ENCODE measurements around the gene STARD9. TPM values are rescaled to one million over a fixed set of nuclear protein-coding genes. Genes with fewer than 3 reads are reported as not detected.
A peak's percentile ranks its signal among the peaks of the same experiment; 100 is the strongest.

Gene STARD9
- total and polyA plus RNA-seq, 2 of the 4 experiments (the other 2 are of a cell fraction), result 2.0 to 3.2 TPM

- intact Hi-C loops (cut with micrococcal nuclease) (no loop called here), dilution Hi-C loops (cut with HindIII; ENCODE audit: low sequenced_read_pairs, unreplicated experiment) (no loop called here), in situ Hi-C loops (cut with MboI; ENCODE audit: low sequenced_read_pairs) (no loop called here)
- H3K9me1 ChIP-seq (ENCODE audit: insufficient read depth, low read length), result peaks cover 7% of the 10 kb centered on the region
- no peak overlapping the region for H3K14ac ChIP-seq (replicated peaks; ENCODE audit: low read depth, low read length)
- H2BK20ac ChIP-seq (ENCODE audit: low read depth, low read length), result no peak overlapping the region
- no peak for TF ChIP-seq USF2 (IDR thresholded peaks at IDR 0.05; ENCODE audit: low read depth, low read length)
- TF ChIP-seq ELK1 (IDR thresholded peaks at IDR 0.05; ENCODE audit: borderline replicate concordance, low read depth, low read length), result no peak
- TF ChIP-seq FOS (IDR thresholded peaks at IDR 0.05; ENCODE audit: low read depth, low read length), result no peak
- TF ChIP-seq SMC3 (IDR thresholded peaks at IDR 0.05; ENCODE audit: low read depth, low read length), result no peak
- no peak for TF ChIP-seq RCOR1 (IDR thresholded peaks at IDR 0.05; ENCODE audit: insufficient replicate concordance, low read length)
- no peak for TF ChIP-seq CTCF (conservative IDR thresholded peaks at IDR 0.05; ENCODE audit: low read depth, low read length)
- no peak for TF ChIP-seq CHD1 (IDR thresholded peaks at IDR 0.05; ENCODE audit: low read depth, low read length)
- H2BK15ac ChIP-seq (ENCODE audit: low read depth, low read length), result no peak overlapping the region
- ChIA-PET POLR2A (ENCODE audit: unreplicated experiment) (interaction anchor here (0.7 kb wide), 1 partner anchor 336 kb away, joined by 5 read pairs; no protein-coding TSS in a partner anchor), CTCF (interaction anchor here (1.1 to 2.1 kb wide), 2 partner anchors 12 to 18 kb away, joined by 3 to 5 read pairs; partner anchors contain the start of gene STARD9)
- no peak overlapping the region for H4K5ac ChIP-seq (ENCODE audit: low read depth, low read length)
- 60% methylated on average over 2 of the region's 4 CpGs; no CpG with 5 or more reads in 1 of the 2 experiments for WGBS, 2 experiments (ENCODE audit: extremely low coverage in 2 of 2, insufficient read length in 1 of 2)
- no peak overlapping the region for H3K4me3 ChIP-seq (ENCODE audit: insufficient read depth, low read depth, low read length)
- no peaks in the 10 kb centered on the region for H3K27me3 ChIP-seq (ENCODE audit: control insufficient read depth, insufficient read depth, low read length)
- ATAC-seq (ENCODE audit: low read depth) (no peak), DNase-seq (peak; percentile 21)
- no peak overlapping the region for H3K27ac ChIP-seq (ENCODE audit: insufficient read depth, low read length)
- H3K9me3 ChIP-seq (ENCODE audit: control insufficient read depth, insufficient read depth, low read length), result no peaks in the 10 kb centered on the region
- no peak overlapping the region for H2AK9ac ChIP-seq (replicated peaks; ENCODE audit: low read depth, low read length, poor library complexity)
- H3K23ac ChIP-seq (ENCODE audit: low read depth, low read length), result 0 out of 2 replicates have a peak overlapping the region, but pooled peaks have one; percentile 6
- H3K4ac ChIP-seq (ENCODE audit: low read depth, low read length), result no peak overlapping the region
- H3K9ac ChIP-seq (ENCODE audit: low read depth, low read length), result no peak overlapping the region
- H4K91ac ChIP-seq (ENCODE audit: insufficient read depth, low read depth, low read length), result no peak overlapping the region
- H4K8ac ChIP-seq (ENCODE audit: low read depth in 2 of 2, low read length in 2 of 2), result no peak overlapping the region
- peaks cover 11% of the 10 kb centered on the region for H3K4me1 ChIP-seq (ENCODE audit: control insufficient read depth, insufficient read depth, low read length)
- no peak overlapping the region for H3K18ac ChIP-seq (ENCODE audit: low read depth, low read length)
- no TSS peak for BruUV-seq (replicated peaks)
- H3K4me2 ChIP-seq (ENCODE audit: low read depth, low read length), result no peak overlapping the region
- H3K56ac ChIP-seq (ENCODE audit: extremely low read depth, insufficient read depth, low read length), result no peak overlapping the region
- no peak overlapping the region for H2AK5ac ChIP-seq (ENCODE audit: low read depth, low read length)
- no peak overlapping the region for H2BK5ac ChIP-seq (ENCODE audit: low read depth, low read length, poor library complexity, severe bottlenecking)
- no peaks in the 10 kb centered on the region for H4K20me1 ChIP-seq (ENCODE audit: insufficient read depth, low read length)
- no peak overlapping the region for H2AFZ ChIP-seq (replicated peaks; ENCODE audit: low read length, poor library complexity)
- H3K36me3 ChIP-seq (ENCODE audit: control insufficient read depth, insufficient read depth, low read length), result no peaks in the 10 kb centered on the region
- H2BK120ac ChIP-seq (ENCODE audit: low read depth, low read length), result no peak overlapping the region
- H3K79me1 ChIP-seq (ENCODE audit: low read depth in 1 of 2, low read length in 2 of 2), result peaks cover 6 to 30% of the 10 kb centered on the region in 2 experiments; a peak in 3 of 4 replicates
These were observed 17.7 kb downstream of the STARD9 start for GRCh38 chr15:42593143-42593542.

Measured in IMR-90 (cell line).